GM12872 (cell line): ENCODE data around the gene PARD3.

Experiments
- TF ChIP-seq, protein P1 (sequence below): IDR thresholded peaks from 3 replicates; pipeline ENCODE4 v1.5.1; 2011; ENCODE audit warnings: low read depth, mild to moderate bottlenecking, low read length, moderate library complexity; ENCODE audit not compliant: insufficient read depth

Gene PARD3

DNA sequence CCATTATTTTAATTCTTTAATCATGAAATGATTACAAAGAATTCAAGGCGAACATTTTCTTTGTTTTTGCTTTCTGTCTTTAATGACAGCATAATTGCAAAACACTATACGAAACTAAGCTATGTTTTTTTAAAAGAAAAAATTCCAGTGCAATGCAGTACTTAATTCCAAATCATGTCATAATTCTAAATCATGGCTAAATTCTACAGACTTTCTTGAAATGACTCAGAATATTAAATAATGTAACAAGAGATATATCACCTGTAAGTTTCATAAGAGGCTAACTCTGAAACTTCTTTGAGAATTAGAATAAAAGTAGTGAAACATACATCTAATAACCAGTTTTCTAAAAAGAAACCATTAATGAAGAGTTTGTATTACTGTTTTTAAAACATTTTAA lies 671.6 kb downstream of the PARD3 start:
- TF ChIP-seq, protein P1, sequence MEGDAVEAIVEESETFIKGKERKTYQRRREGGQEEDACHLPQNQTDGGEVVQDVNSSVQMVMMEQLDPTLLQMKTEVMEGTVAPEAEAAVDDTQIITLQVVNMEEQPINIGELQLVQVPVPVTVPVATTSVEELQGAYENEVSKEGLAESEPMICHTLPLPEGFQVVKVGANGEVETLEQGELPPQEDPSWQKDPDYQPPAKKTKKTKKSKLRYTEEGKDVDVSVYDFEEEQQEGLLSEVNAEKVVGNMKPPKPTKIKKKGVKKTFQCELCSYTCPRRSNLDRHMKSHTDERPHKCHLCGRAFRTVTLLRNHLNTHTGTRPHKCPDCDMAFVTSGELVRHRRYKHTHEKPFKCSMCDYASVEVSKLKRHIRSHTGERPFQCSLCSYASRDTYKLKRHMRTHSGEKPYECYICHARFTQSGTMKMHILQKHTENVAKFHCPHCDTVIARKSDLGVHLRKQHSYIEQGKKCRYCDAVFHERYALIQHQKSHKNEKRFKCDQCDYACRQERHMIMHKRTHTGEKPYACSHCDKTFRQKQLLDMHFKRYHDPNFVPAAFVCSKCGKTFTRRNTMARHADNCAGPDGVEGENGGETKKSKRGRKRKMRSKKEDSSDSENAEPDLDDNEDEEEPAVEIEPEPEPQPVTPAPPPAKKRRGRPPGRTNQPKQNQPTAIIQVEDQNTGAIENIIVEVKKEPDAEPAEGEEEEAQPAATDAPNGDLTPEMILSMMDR: no peak

DNA sequence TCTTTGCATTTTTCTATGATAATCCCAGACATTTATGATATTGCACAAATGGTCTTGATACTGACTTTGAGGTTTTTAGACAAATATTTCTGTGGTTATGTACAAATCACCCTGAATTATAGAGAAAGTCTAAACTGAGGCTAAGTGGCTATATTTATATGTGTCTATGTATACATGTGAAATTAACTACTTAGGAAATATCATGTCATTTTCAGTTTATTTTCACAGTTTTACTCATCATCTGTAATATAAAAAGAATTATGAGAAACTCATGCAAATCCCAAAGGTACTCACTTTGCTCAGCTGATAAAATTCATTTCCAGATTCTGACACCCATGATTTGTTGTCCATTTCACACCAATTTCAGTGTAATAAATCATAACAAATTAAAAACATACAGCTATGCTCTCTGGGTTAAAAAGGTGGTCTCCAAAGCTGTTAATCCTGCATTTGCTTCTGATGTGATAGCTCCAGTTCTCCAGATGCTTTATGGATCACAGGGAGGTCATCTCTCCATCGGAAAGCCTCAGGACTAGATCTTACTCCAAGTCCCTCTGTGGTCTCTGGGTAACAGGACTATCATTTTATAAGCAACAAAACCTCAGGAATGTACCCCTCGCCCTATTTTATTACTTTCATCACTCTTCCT lies 673.9 kb downstream of the PARD3 start:
- TF ChIP-seq, protein P1: no peak

DNA sequence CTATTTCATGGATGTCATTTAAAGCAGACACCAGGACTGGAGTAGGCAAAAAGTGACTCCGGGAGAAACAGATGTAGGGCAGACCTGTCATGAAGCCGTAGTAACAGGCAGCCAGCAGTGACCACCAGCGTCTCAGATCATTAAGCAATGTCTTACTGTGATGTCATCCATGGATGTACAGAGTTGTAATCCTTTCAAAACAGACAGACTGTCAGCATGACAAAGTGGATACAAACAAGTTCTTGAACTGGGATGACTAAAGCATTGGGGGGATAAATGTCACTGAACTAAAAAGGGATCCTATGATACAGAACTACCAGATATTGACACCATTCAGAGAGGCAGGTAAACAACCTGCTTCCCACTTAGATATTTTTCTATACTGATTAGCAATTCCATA lies 675.5 kb downstream of the PARD3 start:
- TF ChIP-seq, protein P1: no peak

GRCh38 chr10:34137955-34138354 lies 677.1 kb downstream of the PARD3 start:
- TF ChIP-seq, protein P1: no peak

- TF ChIP-seq, protein P1: no peak
Observed at GRCh38 chr10:34137201-34137600, 677.9 kb downstream of the PARD3 start.

- TF ChIP-seq, protein P1: no peak
Observed at GRCh38 chr10:34135515-34135914, 679.6 kb downstream of the PARD3 start.

DNA sequence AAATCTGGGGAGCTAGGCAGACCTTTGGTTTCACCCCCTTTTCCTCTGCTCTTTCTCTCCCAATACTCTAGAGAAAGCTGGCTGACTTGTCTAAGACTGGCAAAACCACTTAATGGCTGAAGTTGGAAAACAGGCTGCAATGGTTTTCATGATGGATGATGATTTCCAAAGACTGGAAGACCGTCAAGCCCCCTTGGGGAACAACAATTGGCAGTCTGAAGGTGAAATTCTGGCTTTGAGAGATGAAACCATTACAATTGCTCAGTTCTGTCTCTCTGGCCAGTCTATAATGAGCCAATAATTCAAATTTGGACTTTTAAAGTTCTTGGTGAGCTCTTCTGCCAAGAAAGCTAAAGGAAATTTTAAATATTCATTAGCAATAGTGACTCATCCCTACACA lies 680.5 kb downstream of the PARD3 start:
- TF ChIP-seq, protein P1: no peak
